ENCODE measurements around the gene YPEL4. TPM values are rescaled to one million over a fixed set of nuclear protein-coding genes. Genes with fewer than 3 reads are reported as not detected.

Gene YPEL4
- total RNA-seq, 1 experiment from 2014 or later: 0.32 TPM

GRCh38 chr11:57634311-57634710 lies 15.4 kb downstream of the YPEL4 start:
- H3K27ac ChIP-seq (ENCODE audit: low read depth, low read length): no peak overlapping the region
- no peaks in the 10 kb centered on the region for H3K36me3 ChIP-seq (ENCODE audit: control insufficient read depth in 1 of 2, insufficient read depth in 2 of 2, low read length in 2 of 2)
- H2AFZ ChIP-seq (ENCODE audit: low read depth, low read length, poor library complexity, severe bottlenecking): no peak overlapping the region
- ATAC-seq: no peak
- TF ChIP-seq CBX3 (IDR thresholded peaks at IDR 0.05; ENCODE audit: low read depth): no peak
- no peak for TF ChIP-seq CEBPB (IDR thresholded peaks at IDR 0.05; ENCODE audit: low read depth)
- TF ChIP-seq POLR2A (IDR thresholded peaks at IDR 0.05; ENCODE audit: borderline replicate concordance, extremely low read depth, insufficient read depth, insufficient read length): no peak
- TF ChIP-seq YY1 (IDR thresholded peaks at IDR 0.05; ENCODE audit: extremely low read depth, insufficient replicate concordance, low read depth, low read length): no peak
- no peak for TF ChIP-seq FOSL1 (IDR thresholded peaks at IDR 0.05; ENCODE audit: low read depth)
- no peak for TF ChIP-seq REST (IDR thresholded peaks at IDR 0.05; ENCODE audit: low read depth)
- H4K20me1 ChIP-seq (ENCODE audit: insufficient read depth): no peaks in the 10 kb centered on the region
- H3K9ac ChIP-seq (ENCODE audit: low read length): no peak overlapping the region
- peaks cover 9% of the 10 kb centered on the region for H3K79me2 ChIP-seq (ENCODE audit: insufficient read depth, low read length)
- DNase-seq (ENCODE audit: low read depth, low spot score): no peak
- H3K27me3 ChIP-seq (ENCODE audit: insufficient read depth, low read length): peaks cover 13% of the 10 kb centered on the region; the same call in 1 of the 2 replicates
- intact Hi-C loops (cut with micrococcal nuclease): no loop called here
- H3K4me2 ChIP-seq (ENCODE audit: low read length): no peak overlapping the region
- no TSS peak for BruUV-seq (replicated peaks)
- no peaks in the 10 kb centered on the region for H3K9me3 ChIP-seq (ENCODE audit: control insufficient read depth in 1 of 2, insufficient read depth in 1 of 2, low read depth in 1 of 2, low read length in 2 of 2)
- H3K4me1 ChIP-seq (ENCODE audit: control insufficient read depth in 1 of 2, insufficient read depth in 2 of 2, low read length in 2 of 2): peaks cover 2 to 20% of the 10 kb centered on the region in 2 experiments; a peak in 3 of 4 replicates
- no peak overlapping the region for H3K4me3 ChIP-seq (replicated peaks in 1 of 2; ENCODE audit: low read depth in 1 of 2, low read length in 2 of 2)
- CTCF ChIA-PET: interaction anchor here (0.5 to 0.9 kb wide), 2 partner anchors 10 to 11 kb away, joined by 3 to 4 read pairs; no protein-coding TSS in a partner anchor
- POLR2A ChIA-PET: no interaction called here
- RAD21 ChIA-PET (ENCODE audit: low non-redundant PET in 1 of 2, low total read pairs in 2 of 2, uncharacterized antibody in 2 of 2, unreplicated experiment in 2 of 2): no interaction called here
- H3K9me2 ChIP-seq (ENCODE audit: insufficient read depth): no peaks in the 10 kb centered on the region

Measured in HCT116 (cell line).